ENCODE measurements around the gene LDLRAD2.

The LDLRAD2 gene

GRCh38 chr1:21860971-21861370 is 48.9 kb downstream of the LDLRAD2 start:
- DNase-seq (ENCODE audit: low read depth), result no peak

GRCh38 chr1:21861602-21862429 is 49.8 kb downstream of the LDLRAD2 start:
- no peak for DNase-seq (ENCODE audit: low read depth)

DNA sequence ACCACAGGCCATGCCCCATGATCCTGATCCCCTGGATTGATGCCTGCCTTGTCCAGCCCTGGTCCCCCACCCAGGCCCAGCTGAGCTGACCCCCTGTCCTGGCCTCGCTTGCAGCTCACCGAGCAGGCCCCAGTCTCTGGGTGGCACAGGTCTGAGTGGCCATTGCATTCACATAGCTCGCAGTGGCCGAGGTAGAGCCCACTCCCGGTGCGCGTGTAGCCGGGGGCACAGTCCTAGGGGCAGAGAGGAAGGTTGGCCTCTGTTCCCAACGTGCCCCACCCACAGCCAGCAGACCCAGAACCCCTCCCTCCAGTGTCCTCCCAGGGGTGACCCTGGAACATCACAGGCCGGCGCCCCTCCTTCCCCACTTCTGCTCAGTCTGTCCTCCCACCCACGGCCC is 51.9 kb downstream of the LDLRAD2 start:
- no peak for DNase-seq (ENCODE audit: low read depth)

DNA sequence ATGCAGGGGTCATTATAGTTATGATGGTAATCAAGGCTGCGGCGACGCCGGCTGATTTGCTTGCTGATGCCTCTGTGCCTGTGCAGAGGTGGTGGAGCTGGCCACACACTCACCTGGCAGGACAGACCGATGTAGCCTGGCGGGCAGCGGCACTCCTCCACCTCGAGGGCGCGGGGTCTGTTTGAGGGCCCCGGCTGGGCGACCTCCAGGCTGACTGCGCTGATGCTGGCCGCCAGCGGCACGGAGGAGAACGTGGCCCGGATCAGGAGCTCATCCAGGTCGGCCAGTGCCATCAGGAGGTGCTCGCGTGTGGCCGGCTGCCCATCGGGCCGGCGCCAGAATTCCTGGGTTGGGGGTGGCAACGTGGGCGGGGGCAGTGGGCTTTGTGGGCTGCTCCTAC is 52.7 kb downstream of the LDLRAD2 start:
- no peak for DNase-seq (ENCODE audit: low read depth)

DNA sequence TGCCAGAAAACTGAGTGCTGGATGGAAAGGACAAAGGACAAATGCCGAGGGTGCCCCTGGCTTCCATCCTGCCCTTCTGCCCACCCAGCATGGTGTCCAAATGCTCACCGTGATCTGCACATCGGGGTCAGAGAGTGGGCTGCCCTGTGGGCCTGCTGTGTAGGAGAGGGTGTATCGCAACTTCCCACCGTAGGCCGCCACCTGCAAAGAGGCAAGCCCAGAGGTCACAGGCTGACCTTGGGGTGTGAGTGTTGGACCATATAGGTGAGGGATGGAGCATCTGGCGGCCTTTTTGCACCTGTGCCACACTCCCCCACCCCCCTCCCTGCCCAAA is 53.5 kb downstream of the LDLRAD2 start:
- DNase-seq (ENCODE audit: low read depth), result no peak

GRCh38 chr1:21865943-21866706 is 54.1 kb downstream of the LDLRAD2 start:
- DNase-seq (ENCODE audit: low read depth), result no peak

DNA sequence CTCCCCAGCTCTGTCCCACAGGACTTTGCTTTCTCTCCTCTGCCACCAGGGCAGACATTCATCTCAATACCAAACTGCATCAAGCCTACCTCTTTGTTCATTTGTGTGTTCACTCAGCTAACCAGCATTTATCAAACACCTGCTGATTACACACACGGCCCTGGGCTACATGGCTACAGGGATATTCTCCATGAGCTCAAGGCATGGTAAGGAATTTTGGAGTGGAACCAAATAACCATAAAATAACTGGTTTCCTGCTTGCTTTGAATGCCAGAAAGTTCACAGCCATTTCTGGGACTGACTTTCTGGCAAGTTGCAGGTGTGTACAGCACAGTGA is 54.6 kb downstream of the LDLRAD2 start:
- no peak for DNase-seq (ENCODE audit: low read depth)

- no peak for DNase-seq (ENCODE audit: low read depth)
These were observed 55.5 kb downstream of the LDLRAD2 start for GRCh38 chr1:21867451-21867996.

GRCh38 chr1:21868482-21868881 is 56.4 kb downstream of the LDLRAD2 start:
- DNase-seq (ENCODE audit: low read depth), result no peak

- no peak for DNase-seq (ENCODE audit: low read depth)
These were observed 56.9 kb downstream of the LDLRAD2 start for GRCh38 chr1:21868941-21869454.

GRCh38 chr1:21869620-21870121 is 57.6 kb downstream of the LDLRAD2 start:
- no peak for DNase-seq (ENCODE audit: low read depth)

GRCh38 chr1:21870611-21871010 is 58.5 kb downstream of the LDLRAD2 start:
- DNase-seq (ENCODE audit: low read depth), result no peak

GRCh38 chr1:21871943-21872342 is 59.9 kb downstream of the LDLRAD2 start:
- no peak for DNase-seq (ENCODE audit: low read depth)

- no peak for DNase-seq (ENCODE audit: low read depth)
These were observed 60.5 kb downstream of the LDLRAD2 start for GRCh38 chr1:21872445-21873079.

- no peak for DNase-seq (ENCODE audit: low read depth)
These were observed 61.1 kb downstream of the LDLRAD2 start for GRCh38 chr1:21873174-21873573.

DNA sequence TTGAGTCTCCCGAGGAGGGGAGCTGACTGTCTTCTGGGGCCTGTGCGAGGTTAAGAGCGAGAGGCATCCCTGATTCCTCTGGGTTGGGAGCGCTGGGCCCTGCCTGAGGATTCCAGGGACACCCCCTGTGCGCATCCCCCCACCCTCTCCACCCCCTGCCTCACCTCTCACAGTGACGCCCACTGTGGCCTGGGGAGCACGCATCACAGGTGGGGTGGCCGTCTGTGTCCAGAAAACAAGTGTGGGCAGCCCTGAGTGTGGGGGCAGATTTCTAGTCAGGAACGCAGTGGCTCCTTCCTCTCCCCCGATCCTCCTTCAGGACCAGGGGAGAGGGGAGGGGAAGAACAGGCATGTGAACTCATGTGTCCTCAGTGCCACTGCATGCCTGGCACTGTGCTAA is 61.7 kb downstream of the LDLRAD2 start:
- no peak for DNase-seq (ENCODE audit: low read depth)

- DNase-seq (ENCODE audit: low read depth), result no peak
These were observed 62.3 kb downstream of the LDLRAD2 start for GRCh38 chr1:21874328-21874727.
